GM23338 (cell line): ENCODE data around the gene ATCAY.

Source experiments
- CTCF ChIP-seq, 2 experiments: fragments of 200-600 bp in 1 of 2; sonication (generic) in 1 of 2; conservative IDR thresholded peaks; 2 replicates each; pipeline versions ENCODE4 v1.5.1 to v1.6.1; 2016 to 2017; ENCODE audit warnings: antibody characterized with exemption in 2 of 2, low read depth in 2 of 2, mild to moderate bottlenecking in 2 of 2, moderate library complexity in 1 of 2
- EZH2 ChIP-seq: fragments of 200-600 bp; sonication (generic); IDR thresholded peaks from one replicate; pipeline ENCODE4 v1.8.0; 2017; ENCODE audit warnings: antibody characterized with exemption, mild to moderate bottlenecking, low read depth; ENCODE audit not compliant: unreplicated experiment
- EZH2phosphoT487 ChIP-seq: fragments of 200-600 bp; sonication (generic); IDR thresholded peaks from one replicate; pipeline ENCODE4 v1.8.1; 2018; ENCODE audit warnings: antibody characterized with exemption; ENCODE audit not compliant: unreplicated experiment
- JUNB ChIP-seq: IDR thresholded peaks from one replicate; pipeline ENCODE4 v1.6.1; 2016; ENCODE audit warnings: antibody characterized with exemption; ENCODE audit not compliant: unreplicated experiment
- POLR2AphosphoS5 ChIP-seq: IDR thresholded peaks from 2 replicates; pipeline ENCODE4 v1.6.1; 2016; ENCODE audit warnings: antibody characterized with exemption, low read depth
- REST ChIP-seq: IDR thresholded peaks from one replicate; pipeline ENCODE4 v1.6.1; 2018; ENCODE audit warnings: antibody characterized with exemption; ENCODE audit not compliant: unreplicated experiment
- ZNF114 ChIP-seq: fragments of 250-450 bp; sonication (Bioruptor Pico); IDR thresholded peaks from 2 replicates; pipeline ENCODE4 v1.5.0; 2020; ENCODE audit warnings: mild to moderate bottlenecking, moderate library complexity
- TF ChIP-seq, protein P1 (sequence below): IDR thresholded peaks from 2 replicates; pipeline ENCODE4 v1.6.1; 2016; ENCODE audit warnings: antibody characterized with exemption

DNA sequence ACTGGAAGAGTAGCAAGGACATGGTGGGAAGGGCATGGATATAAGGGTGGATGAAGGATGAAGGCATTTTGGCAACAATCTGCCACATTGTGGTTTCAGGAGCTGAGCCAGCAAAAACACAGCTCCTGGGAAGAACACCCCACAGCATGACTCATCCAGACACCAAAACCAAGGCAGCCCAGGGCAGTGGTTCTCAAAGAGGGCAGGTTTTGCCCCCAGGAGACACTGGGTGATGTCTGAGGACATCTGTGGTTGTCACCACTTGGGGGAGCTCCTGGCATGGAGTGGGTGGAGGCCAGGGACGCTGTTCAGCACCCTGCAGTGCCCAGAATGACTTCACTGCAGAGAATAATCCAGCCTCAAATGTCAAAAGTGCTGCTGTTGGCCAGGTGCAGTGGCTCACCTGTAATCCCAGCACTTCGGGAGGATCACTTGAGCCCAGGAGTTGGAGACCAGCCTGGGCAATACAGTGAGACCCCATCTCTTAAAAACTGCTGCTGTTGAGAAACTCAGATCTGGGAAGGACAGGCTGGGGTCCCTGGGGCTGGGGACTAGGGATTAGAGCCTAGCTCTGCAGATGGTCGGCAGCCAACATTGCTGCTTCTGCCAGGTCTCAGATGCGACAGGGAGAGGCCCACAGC, 27.8 kb upstream of the ATCAY start:
- peak; percentile 28 to 63; a peak in 3 of 4 replicates for TF ChIP-seq CTCF (conservative IDR thresholded peaks at IDR 0.05; ENCODE audit: low read depth in 2 of 2)
- TF ChIP-seq EZH2 = no peak
- TF ChIP-seq, protein P1, sequence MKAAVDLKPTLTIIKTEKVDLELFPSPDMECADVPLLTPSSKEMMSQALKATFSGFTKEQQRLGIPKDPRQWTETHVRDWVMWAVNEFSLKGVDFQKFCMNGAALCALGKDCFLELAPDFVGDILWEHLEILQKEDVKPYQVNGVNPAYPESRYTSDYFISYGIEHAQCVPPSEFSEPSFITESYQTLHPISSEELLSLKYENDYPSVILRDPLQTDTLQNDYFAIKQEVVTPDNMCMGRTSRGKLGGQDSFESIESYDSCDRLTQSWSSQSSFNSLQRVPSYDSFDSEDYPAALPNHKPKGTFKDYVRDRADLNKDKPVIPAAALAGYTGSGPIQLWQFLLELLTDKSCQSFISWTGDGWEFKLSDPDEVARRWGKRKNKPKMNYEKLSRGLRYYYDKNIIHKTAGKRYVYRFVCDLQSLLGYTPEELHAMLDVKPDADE = no peak
- no peak for TF ChIP-seq REST
- no peak for TF ChIP-seq JUNB
- TF ChIP-seq POLR2AphosphoS5 = no peak
- TF ChIP-seq EZH2phosphoT487 = no peak
- TF ChIP-seq ZNF114 = no peak
